Caco-2 (cell line): ENCODE data around the gene JARID2. TPM values are rescaled to one million over a fixed set of nuclear protein-coding genes. Genes with fewer than 3 reads are reported as not detected.

Experiments
- BruUV-seq: library from RNA; stranded (reverse); fragments of 400-500 nt; replicated peaks from 2 replicates; lab custom pipeline; 2021; lab: Mats Ljungman, UMichigan
- CTCF ChIA-PET: fragments of 300-600 bp; sonication (Branson Sonifier 250); formaldehyde crosslinking; loops from one replicate; lab custom pipeline; 2022; ENCODE audit warnings: antibody characterized with exemption; lab: Charles Lee
- POLR2A ChIA-PET: fragments of 300-600 bp; sonication (Branson Sonifier 250); formaldehyde crosslinking; loops from one replicate; lab custom pipeline; 2022; ENCODE audit warnings: antibody characterized with exemption; lab: Charles Lee
- DNase-seq, 2 experiments: peaks; one replicate each; pipeline versions ENCODE4 v3.0.0 to v3.0.0-alpha.2; 2020 to 2022
- H3K27me3 ChIP-seq: replicated peaks from 2 replicates; pipeline ENCODE4 v1.6.0; 2011; ENCODE audit warnings: low read length; ENCODE audit not compliant: control insufficient read depth, insufficient read depth
- H3K36me3 ChIP-seq: 2 replicates; pipeline ENCODE4 v1.5.1; 2011; ENCODE audit warnings: low read length; ENCODE audit not compliant: control insufficient read depth, insufficient read depth
- H3K4me1 ChIP-seq: fragments of 250-450 bp; sonication (Bioruptor Pico); 2 replicates; pipeline ENCODE4 v1.5.1; 2020; ENCODE audit warnings: mild to moderate bottlenecking
- H3K4me3 ChIP-seq: 2 replicates; pipeline ENCODE4 v1.5.1; 2011; ENCODE audit warnings: low read depth, mild to moderate bottlenecking, control low read depth, low read length
- H3K9me3 ChIP-seq: fragments of 250-450 bp; sonication (Bioruptor Pico); 2 replicates; pipeline ENCODE4 v1.5.1; 2020; ENCODE audit warnings: mild to moderate bottlenecking, moderate library complexity
- H3K27ac Mint-ChIP-seq: one replicate; pipeline ENCODE4 v1.8.0; 2022; ENCODE audit warnings: mixed read lengths; ENCODE audit not compliant: unreplicated experiment
- H3K27me3 Mint-ChIP-seq: one replicate; pipeline ENCODE4 v1.8.0; 2022; ENCODE audit warnings: mixed read lengths; ENCODE audit not compliant: insufficient read depth, unreplicated experiment
- H3K36me3 Mint-ChIP-seq: one replicate; pipeline ENCODE4 v1.8.0; 2022; ENCODE audit warnings: mild to moderate bottlenecking, mixed read lengths; ENCODE audit not compliant: insufficient read depth, unreplicated experiment
- H3K4me1 Mint-ChIP-seq: one replicate; pipeline ENCODE4 v1.8.0; 2022; ENCODE audit warnings: low read depth, mixed read lengths; ENCODE audit not compliant: unreplicated experiment
- H3K4me3 Mint-ChIP-seq: one replicate; pipeline ENCODE4 v1.8.0; 2022; ENCODE audit warnings: mild to moderate bottlenecking, moderate library complexity, mixed read lengths; ENCODE audit not compliant: unreplicated experiment
- H3K9me3 Mint-ChIP-seq: one replicate; pipeline ENCODE4 v1.8.0; 2022; ENCODE audit warnings: mixed read lengths; ENCODE audit not compliant: unreplicated experiment
- intact Hi-C: fragments of 100-400 bp; cut with micrococcal nuclease; formaldehyde crosslinking; loops from one replicate; pipeline ENCODE4 v1.10.0; 2022; ENCODE audit not compliant: unreplicated experiment
- total RNA-seq: library from RNA; stranded (reverse); gene quantifications from 2 replicates; pipeline ENCODE4 v1.2.3, GENCODE V29; 2022
- TF ChIP-seq, protein P1 (sequence below), 2 experiments: fragments of 200-600 bp in 1 of 2; IDR thresholded peaks; 1 replicate in 1 of 2; 2 replicates in 1 of 2; pipeline versions ENCODE4 v1.5.1 to v1.8.0; 2011 to 2022; ENCODE audit warnings: antibody characterized with exemption in 1 of 2, control low read depth in 1 of 2, inconsistent platforms in 1 of 2, low read depth in 1 of 2, low read length in 1 of 2, mild to moderate bottlenecking in 1 of 2, moderate library complexity in 1 of 2; ENCODE audit not compliant: insufficient read depth in 1 of 2, severe bottlenecking in 1 of 2, unreplicated experiment in 1 of 2

Gene JARID2
- total RNA-seq, 1 experiment from 2014 or later: 18.3 TPM

GRCh38 chr6:15406452-15406851 is 160.6 kb downstream of the JARID2 start:
- H3K9me3 Mint-ChIP-seq: no peaks in the 10 kb centered on the region
- Histone ChIP-seq H3K4me3 (no peak overlapping the region), H3K27me3 (no peaks in the 10 kb centered on the region), H3K4me1 (peaks cover 61% of the 10 kb centered on the region), H3K36me3 (no peaks in the 10 kb centered on the region), H3K9me3 (no peaks in the 10 kb centered on the region)
- H3K27ac Mint-ChIP-seq: no peak overlapping the region
- BruUV-seq: no TSS peak
- TF ChIP-seq, protein P1, sequence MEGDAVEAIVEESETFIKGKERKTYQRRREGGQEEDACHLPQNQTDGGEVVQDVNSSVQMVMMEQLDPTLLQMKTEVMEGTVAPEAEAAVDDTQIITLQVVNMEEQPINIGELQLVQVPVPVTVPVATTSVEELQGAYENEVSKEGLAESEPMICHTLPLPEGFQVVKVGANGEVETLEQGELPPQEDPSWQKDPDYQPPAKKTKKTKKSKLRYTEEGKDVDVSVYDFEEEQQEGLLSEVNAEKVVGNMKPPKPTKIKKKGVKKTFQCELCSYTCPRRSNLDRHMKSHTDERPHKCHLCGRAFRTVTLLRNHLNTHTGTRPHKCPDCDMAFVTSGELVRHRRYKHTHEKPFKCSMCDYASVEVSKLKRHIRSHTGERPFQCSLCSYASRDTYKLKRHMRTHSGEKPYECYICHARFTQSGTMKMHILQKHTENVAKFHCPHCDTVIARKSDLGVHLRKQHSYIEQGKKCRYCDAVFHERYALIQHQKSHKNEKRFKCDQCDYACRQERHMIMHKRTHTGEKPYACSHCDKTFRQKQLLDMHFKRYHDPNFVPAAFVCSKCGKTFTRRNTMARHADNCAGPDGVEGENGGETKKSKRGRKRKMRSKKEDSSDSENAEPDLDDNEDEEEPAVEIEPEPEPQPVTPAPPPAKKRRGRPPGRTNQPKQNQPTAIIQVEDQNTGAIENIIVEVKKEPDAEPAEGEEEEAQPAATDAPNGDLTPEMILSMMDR (IDR thresholded peaks at IDR 0.05; ENCODE audit: insufficient read depth in 1 of 2, low read depth in 1 of 2, low read length in 1 of 2, severe bottlenecking in 1 of 2, unreplicated experiment in 1 of 2): no peak
- POLR2A ChIA-PET: no interaction called here
- intact Hi-C loops: no loop called here
- DNase-seq: no peak
- CTCF ChIA-PET: no interaction called here
- no peak overlapping the region for H3K4me3 Mint-ChIP-seq
- peaks cover 69% of the 10 kb centered on the region for H3K4me1 Mint-ChIP-seq
- peaks cover 12% of the 10 kb centered on the region for H3K36me3 Mint-ChIP-seq
- H3K27me3 Mint-ChIP-seq: no peaks in the 10 kb centered on the region

- intact Hi-C loops: loop anchor here (2.0 kb wide), 1 partner anchor 33 kb away; no protein-coding TSS in a partner anchor
- H3K4me3 ChIP-seq: no peak overlapping the region
- no peaks in the 10 kb centered on the region for H3K9me3 Mint-ChIP-seq
- peaks cover 58% of the 10 kb centered on the region for H3K4me1 Mint-ChIP-seq
- POLR2A ChIA-PET: interaction anchor here (0.6 kb wide), 2 partner anchors 16 to 56 kb away, joined by 3 to 4 read pairs; no protein-coding TSS in a partner anchor
- no peak overlapping the region for H3K4me3 Mint-ChIP-seq
- no peaks in the 10 kb centered on the region; the same call in 1 of the 2 replicates for H3K36me3 ChIP-seq
- CTCF ChIA-PET: no interaction called here
- no peaks in the 10 kb centered on the region for H3K27me3 Mint-ChIP-seq
- H3K9me3 ChIP-seq: no peaks in the 10 kb centered on the region
- peaks cover 46% of the 10 kb centered on the region for H3K4me1 ChIP-seq
- H3K36me3 Mint-ChIP-seq: peaks cover 19% of the 10 kb centered on the region
- no peak overlapping the region for H3K27ac Mint-ChIP-seq
- BruUV-seq: no TSS peak
- no peaks in the 10 kb centered on the region for H3K27me3 ChIP-seq
- no peak for DNase-seq
- TF ChIP-seq, protein P1 (IDR thresholded peaks at IDR 0.05; ENCODE audit: insufficient read depth in 1 of 2, low read depth in 1 of 2, low read length in 1 of 2, severe bottlenecking in 1 of 2, unreplicated experiment in 1 of 2): no peak
These were observed 162.1 kb downstream of the JARID2 start for GRCh38 chr6:15408008-15408407.

DNA sequence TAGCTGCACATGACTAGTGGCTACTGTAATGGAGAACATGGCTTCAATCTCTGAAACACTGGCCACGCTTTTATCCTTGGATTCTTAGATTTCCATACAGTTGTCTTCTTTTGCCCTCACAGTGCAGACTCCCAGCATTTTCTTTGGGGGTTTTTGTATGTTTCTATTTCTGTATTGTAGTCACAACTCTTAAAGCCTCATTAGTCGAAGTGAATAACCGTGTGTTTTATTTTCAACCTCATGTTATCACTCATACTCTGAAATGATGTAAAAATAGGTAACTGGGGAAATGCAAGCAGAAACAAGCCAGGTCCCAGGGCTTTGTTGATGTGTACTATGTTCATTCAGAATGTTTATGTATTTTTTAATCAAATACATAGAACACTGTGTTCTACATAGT is 162.9 kb downstream of the JARID2 start:
- H3K4me3 Mint-ChIP-seq: no peak overlapping the region
- POLR2A ChIA-PET: interaction anchor here (0.6 to 1.0 kb wide), 2 partner anchors 22 to 160 kb away, joined by 3 to 13 read pairs; no protein-coding TSS in a partner anchor
- BruUV-seq: no TSS peak
- DNase-seq: no peak
- H3K27me3 ChIP-seq: no peaks in the 10 kb centered on the region
- no peaks in the 10 kb centered on the region for H3K9me3 Mint-ChIP-seq
- CTCF ChIA-PET: interaction anchor here (1.0 kb wide), 1 partner anchor 19 kb away, joined by 3 read pairs; no protein-coding TSS in a partner anchor
- H3K36me3 ChIP-seq: no peaks in the 10 kb centered on the region; the same call in 1 of the 2 replicates
- peaks cover 38% of the 10 kb centered on the region for H3K4me1 ChIP-seq
- peaks cover 19% of the 10 kb centered on the region for H3K36me3 Mint-ChIP-seq
- intact Hi-C loops: loop anchor here (1.0 to 2.0 kb wide), 4 partner anchors 7 to 163 kb away; no protein-coding TSS in a partner anchor
- no peak overlapping the region for H3K4me3 ChIP-seq
- H3K9me3 ChIP-seq: no peaks in the 10 kb centered on the region
- TF ChIP-seq, protein P1 (IDR thresholded peaks at IDR 0.05; ENCODE audit: insufficient read depth in 1 of 2, low read depth in 1 of 2, low read length in 1 of 2, severe bottlenecking in 1 of 2, unreplicated experiment in 1 of 2): no peak
- no peaks in the 10 kb centered on the region for H3K27me3 Mint-ChIP-seq
- H3K4me1 Mint-ChIP-seq: peaks cover 50% of the 10 kb centered on the region
- no peak overlapping the region for H3K27ac Mint-ChIP-seq
